Stimulated activated CD4-positive, alpha-beta T cell treated with anti-CD3 and anti-CD28 coated beads, TNF-alpha, amount 100 ng/mL, for 1 hour (primary cell): ENCODE data around the gene PIMREG.
A peak's percentile ranks its signal among the peaks of the same experiment; 100 is the strongest.

Experiments used
- DNase-seq, 3 donors: peaks; one replicate each; pipeline ENCODE4 v3.0.0-alpha.2; 2020; ENCODE audit warnings: low read depth in 3 of 3, low spot score in 1 of 3

PIMREG gene

GRCh38 chr17:6461246-6461645, 17.0 kb downstream of the PIMREG start:
- no peak for DNase-seq

- no peak for DNase-seq
These were observed 17.7 kb downstream of the PIMREG start for GRCh38 chr17:6461792-6462524.

- no peak for DNase-seq
These were observed 18.4 kb downstream of the PIMREG start for GRCh38 chr17:6462692-6463091.

GRCh38 chr17:6463616-6464445, 19.6 kb downstream of the PIMREG start:
- no peak for DNase-seq

GRCh38 chr17:6464446-6465041, 20.3 kb downstream of the PIMREG start:
- no peak for DNase-seq

- DNase-seq = no peak
These were observed 21.1 kb downstream of the PIMREG start for GRCh38 chr17:6465206-6466003.

- DNase-seq = no peak
These were observed 23.3 kb downstream of the PIMREG start for GRCh38 chr17:6467567-6467966.

GRCh38 chr17:6468051-6468790, 24.0 kb downstream of the PIMREG start:
- DNase-seq = no peak

GRCh38 chr17:6470146-6470718, 26.0 kb downstream of the PIMREG start:
- DNase-seq = no peak

- no peak for DNase-seq
These were observed 26.7 kb downstream of the PIMREG start for GRCh38 chr17:6470751-6471521.

- DNase-seq = no peak
These were observed 27.5 kb downstream of the PIMREG start for GRCh38 chr17:6471531-6472465.

GRCh38 chr17:6472517-6472916, 28.3 kb downstream of the PIMREG start:
- DNase-seq = no peak

- DNase-seq = peak in 2 of 3 donors; percentile 37 to 56
These were observed 29.0 kb downstream of the PIMREG start for GRCh38 chr17:6473128-6473767.

- DNase-seq = no peak
These were observed 30.1 kb downstream of the PIMREG start for GRCh38 chr17:6474376-6474775.

GRCh38 chr17:6474906-6475305, 30.7 kb downstream of the PIMREG start:
- DNase-seq = no peak

GRCh38 chr17:6475411-6475810, 31.2 kb downstream of the PIMREG start:
- no peak for DNase-seq

GRCh38 chr17:6476076-6476809, 32.0 kb downstream of the PIMREG start:
- DNase-seq = no peak
